Activated CD4-positive, alpha-beta T cell treated with anti-CD3 and anti-CD28 coated beads, Interleukin-2, amount 10 ng/mL, durations not matched to agents 7 days and 5 days (primary cell): ENCODE measurements around the gene SLCO1B3. TPM values are rescaled to one million over a fixed set of nuclear protein-coding genes. Genes with fewer than 3 reads are reported as not detected.

ENCODE experiments used
- CTCF ChIA-PET: fragments of 350-600 bp; sonication (Branson Sonifier 250); formaldehyde crosslinking; loops from one replicate; lab custom pipeline; 2021; ENCODE audit warnings: antibody characterized with exemption; lab: Charles Lee
- POLR2A ChIA-PET: fragments of 350-600 bp; sonication (Branson Sonifier 250); formaldehyde crosslinking; loops from one replicate; lab custom pipeline; 2021; ENCODE audit warnings: antibody characterized with exemption; lab: Charles Lee
- DNase-seq: peaks from one replicate; pipeline ENCODE4 v3.0.0-alpha.2; 2020
- H3K27ac Mint-ChIP-seq: one replicate; pipeline ENCODE4 v1.8.0; 2021; ENCODE audit warnings: mild to moderate bottlenecking, moderate library complexity, mixed read lengths
- H3K27me3 Mint-ChIP-seq: one replicate; pipeline ENCODE4 v1.8.0; 2021; ENCODE audit warnings: mixed read lengths
- H3K36me3 Mint-ChIP-seq: one replicate; pipeline ENCODE4 v1.8.0; 2021; ENCODE audit warnings: low read depth, mixed read lengths
- H3K4me1 Mint-ChIP-seq: one replicate; pipeline ENCODE4 v1.8.0; 2021; ENCODE audit warnings: mixed read lengths
- H3K4me3 Mint-ChIP-seq: one replicate; pipeline ENCODE4 v1.8.0; 2021; ENCODE audit warnings: mild to moderate bottlenecking, moderate library complexity, mixed read lengths
- H3K9me3 Mint-ChIP-seq: one replicate; pipeline ENCODE4 v1.8.0; 2021; ENCODE audit warnings: mixed read lengths
- total RNA-seq, 2 experiments: library from RNA; stranded (reverse); gene quantifications; one replicate each; pipeline ENCODE4 v1.2.3, GENCODE V29; 2021

SLCO1B3 gene
- total RNA-seq, 2 experiments from 2014 or later: not detected

DNA sequence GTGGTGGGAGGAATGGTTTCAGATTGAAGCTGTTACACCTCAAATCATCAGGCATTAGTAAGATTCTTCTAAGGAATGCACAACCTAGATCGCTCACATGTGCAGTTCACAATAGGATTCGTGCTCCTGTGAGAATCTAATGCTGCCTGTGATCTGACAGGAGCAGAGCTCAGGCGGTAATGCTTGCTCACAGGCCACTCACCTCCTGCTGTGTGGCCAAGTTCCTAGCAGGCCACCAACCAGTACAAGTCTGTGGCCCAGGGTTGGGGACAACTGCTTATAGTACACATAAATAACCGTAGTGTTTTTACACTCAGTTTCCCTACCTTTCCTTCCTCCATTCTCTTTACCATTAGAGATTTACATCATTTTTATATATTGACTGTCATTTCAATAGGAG is 121.4 kb downstream of the SLCO1B3 start:
- Mint-ChIP-seq H3K4me3 (no peak overlapping the region), H3K4me1 (no peaks in the 10 kb centered on the region), H3K27me3 (no peaks in the 10 kb centered on the region), H3K36me3 (no peaks in the 10 kb centered on the region), H3K27ac (no peak overlapping the region), H3K9me3 (peaks cover 8% of the 10 kb centered on the region)
- DNase-seq: no peak
- ChIA-PET POLR2A (no interaction called here), CTCF (no interaction called here)

DNA sequence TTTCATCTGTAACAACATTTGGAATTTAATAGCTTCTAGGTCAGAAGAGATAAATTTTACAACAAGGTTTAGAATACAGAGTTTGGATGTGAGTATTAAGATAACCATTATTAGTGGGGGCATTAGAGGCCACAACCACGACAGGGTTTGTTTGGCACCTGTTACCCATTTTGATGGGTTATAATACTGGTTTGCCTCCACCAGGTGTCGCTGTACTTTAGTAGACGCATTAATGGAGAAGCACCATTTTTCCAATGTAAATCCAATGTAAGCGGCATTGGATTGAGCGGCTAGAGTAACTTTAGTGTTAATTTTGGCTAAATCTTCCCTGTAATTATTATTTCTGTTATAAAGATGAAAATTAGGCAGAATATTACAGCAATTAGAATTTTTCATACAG is 136.2 kb downstream of the SLCO1B3 start:
- DNase-seq: peak; percentile 32
- Mint-ChIP-seq H3K9me3 (no peaks in the 10 kb centered on the region), H3K4me1 (no peaks in the 10 kb centered on the region)

DNA sequence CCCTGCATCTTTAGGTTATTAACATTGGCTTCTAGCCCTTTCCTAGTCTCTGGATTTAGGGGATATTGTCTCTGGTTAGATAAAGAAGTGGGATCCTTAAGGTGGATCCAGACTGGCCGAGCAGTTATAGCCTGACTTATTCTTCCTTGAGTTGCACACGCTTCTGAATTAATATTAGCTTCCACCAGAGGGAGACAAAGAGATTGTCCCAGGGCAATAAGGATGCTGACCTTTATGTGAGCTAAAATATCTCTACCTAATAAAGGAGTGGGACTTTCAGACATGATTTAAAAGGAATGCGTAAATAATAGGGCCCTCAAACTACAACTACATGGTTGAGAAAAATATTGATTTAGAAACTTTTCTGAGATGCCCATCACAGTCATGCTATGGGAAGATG is 139.7 kb downstream of the SLCO1B3 start:
- peaks cover under 1% of the 10 kb centered on the region for H3K9me3 Mint-ChIP-seq
- no peak overlapping the region for H3K4me3 Mint-ChIP-seq
- H3K27me3 Mint-ChIP-seq: no peaks in the 10 kb centered on the region
- H3K36me3 Mint-ChIP-seq: no peaks in the 10 kb centered on the region
- no peaks in the 10 kb centered on the region for H3K4me1 Mint-ChIP-seq
- CTCF ChIA-PET: no interaction called here
- no peak overlapping the region for H3K27ac Mint-ChIP-seq
- no peak for DNase-seq
- POLR2A ChIA-PET: no interaction called here

More for the DNA sequence above, 136.2 kb downstream of the SLCO1B3 start:
- no peaks in the 10 kb centered on the region for H3K27me3 Mint-ChIP-seq
- no peak overlapping the region for H3K4me3 Mint-ChIP-seq
- no peak overlapping the region for H3K27ac Mint-ChIP-seq
- CTCF ChIA-PET: interaction anchor here (1.1 kb wide), 1 partner anchor 12 kb away, joined by 3 read pairs; no protein-coding TSS in a partner anchor
- POLR2A ChIA-PET: no interaction called here
- H3K36me3 Mint-ChIP-seq: no peaks in the 10 kb centered on the region

DNA sequence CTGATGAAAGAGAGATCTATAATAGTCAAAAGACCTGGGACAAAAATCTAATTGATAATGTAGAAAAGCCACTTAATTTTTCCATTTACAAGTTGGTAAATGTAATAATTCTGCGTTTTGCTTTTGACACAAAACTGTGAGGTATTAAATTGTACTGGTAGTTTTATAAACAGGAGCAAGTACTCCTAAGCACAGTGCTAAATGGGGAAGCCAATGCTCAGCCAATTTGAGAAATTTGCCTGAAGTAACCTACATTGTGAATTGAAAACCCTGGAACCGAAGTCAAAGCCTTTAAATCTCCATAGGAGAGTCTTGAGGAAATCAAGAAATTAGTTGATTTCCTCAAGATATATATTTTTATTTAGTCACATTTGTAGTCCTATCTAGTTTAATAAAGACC is 152.8 kb downstream of the SLCO1B3 start:
- ChIA-PET CTCF (no interaction called here), POLR2A (no interaction called here)
- no peak overlapping the region for H3K27ac Mint-ChIP-seq
- no peak overlapping the region for H3K4me3 Mint-ChIP-seq
- H3K27me3 Mint-ChIP-seq: no peaks in the 10 kb centered on the region
- no peaks in the 10 kb centered on the region for H3K36me3 Mint-ChIP-seq
- no peak for DNase-seq
- no peaks in the 10 kb centered on the region for H3K4me1 Mint-ChIP-seq
- no peaks in the 10 kb centered on the region for H3K9me3 Mint-ChIP-seq

DNA sequence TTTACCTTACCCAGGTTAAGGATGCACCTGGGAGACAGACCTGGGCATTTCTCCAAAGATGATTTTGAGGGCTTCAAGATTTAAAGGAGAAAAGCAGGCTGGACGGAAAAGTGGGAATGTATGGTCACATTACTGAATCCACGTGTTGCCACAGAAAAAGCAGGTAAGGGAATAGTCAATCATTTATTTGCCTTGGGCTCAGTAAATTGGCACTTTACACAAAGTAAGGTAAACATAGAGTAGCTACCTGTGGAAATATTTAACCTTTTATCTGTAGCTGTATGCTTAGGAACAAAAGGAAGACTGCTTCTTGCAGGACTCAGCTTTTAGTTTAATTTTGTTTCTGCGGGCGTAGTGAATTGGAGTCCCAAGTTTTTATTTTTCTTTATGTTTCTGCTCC is 153.3 kb downstream of the SLCO1B3 start:
- ChIA-PET CTCF (no interaction called here), POLR2A (no interaction called here)
- H3K27me3 Mint-ChIP-seq: no peaks in the 10 kb centered on the region
- no peaks in the 10 kb centered on the region for H3K9me3 Mint-ChIP-seq
- no peaks in the 10 kb centered on the region for H3K4me1 Mint-ChIP-seq
- no peak overlapping the region for H3K27ac Mint-ChIP-seq
- DNase-seq: no peak
- H3K4me3 Mint-ChIP-seq: no peak overlapping the region
- no peaks in the 10 kb centered on the region for H3K36me3 Mint-ChIP-seq

Other genes with a start within 250 kb of the SLCO1B3 start
- not detected for gene SLCO1C1, start 115.4 kb upstream of the SLCO1B3 start, total RNA-seq